Stimulated activated CD4-positive, alpha-beta T cell treated with anti-CD3 and anti-CD28 coated beads, Interleukin-1b, Interleukin-23, amount 100 ng/mL, for 1 hour (primary cell): ENCODE data around the gene ZNF629.

ENCODE experiments used
- DNase-seq, 2 donors: peaks; one replicate each; pipeline ENCODE4 v3.0.0-alpha.2; 2020; ENCODE audit warnings: low read depth in 2 of 2

Gene ZNF629

DNA sequence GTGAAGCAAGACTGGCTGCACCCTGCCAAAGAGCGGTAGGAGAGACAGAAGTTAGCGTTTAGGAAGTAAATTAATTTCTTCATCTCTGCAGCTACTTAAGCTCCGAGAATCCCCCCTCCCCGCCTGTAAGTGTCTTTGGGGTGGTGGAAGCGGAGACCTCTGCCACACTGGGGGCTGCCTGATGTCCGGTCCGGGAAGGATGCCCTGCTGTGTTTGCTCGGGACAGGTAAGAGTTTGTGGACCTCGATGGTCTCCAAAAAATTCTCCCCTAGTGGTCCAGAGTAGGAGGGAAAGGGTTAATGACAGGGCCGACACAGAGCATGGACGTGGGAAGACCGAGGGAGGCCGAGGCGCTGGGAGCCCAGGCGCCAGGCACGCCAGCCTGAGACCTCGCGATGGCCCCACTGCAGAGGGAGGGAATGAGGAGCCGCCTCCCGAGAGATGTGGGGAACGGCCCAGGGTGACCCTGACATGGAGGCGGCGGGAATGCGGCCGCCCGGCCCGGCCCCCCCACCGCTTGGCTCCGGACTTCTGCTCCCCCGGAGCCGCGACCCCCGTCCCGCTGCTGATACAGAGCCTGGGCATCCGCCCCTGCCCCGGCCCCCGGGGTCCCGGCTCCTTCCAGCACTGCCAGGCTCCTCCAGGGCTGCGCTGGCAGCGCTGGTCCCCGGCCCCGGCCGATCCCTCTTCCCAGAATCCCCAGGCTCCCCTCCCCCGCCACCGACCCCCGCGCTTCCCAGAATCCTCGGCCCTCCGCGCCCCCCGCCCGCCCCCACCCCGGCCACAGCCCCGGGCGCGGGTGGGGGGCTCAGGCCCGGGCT lies 680 bp downstream of the ZNF629 start:
- no peak for DNase-seq

DNA sequence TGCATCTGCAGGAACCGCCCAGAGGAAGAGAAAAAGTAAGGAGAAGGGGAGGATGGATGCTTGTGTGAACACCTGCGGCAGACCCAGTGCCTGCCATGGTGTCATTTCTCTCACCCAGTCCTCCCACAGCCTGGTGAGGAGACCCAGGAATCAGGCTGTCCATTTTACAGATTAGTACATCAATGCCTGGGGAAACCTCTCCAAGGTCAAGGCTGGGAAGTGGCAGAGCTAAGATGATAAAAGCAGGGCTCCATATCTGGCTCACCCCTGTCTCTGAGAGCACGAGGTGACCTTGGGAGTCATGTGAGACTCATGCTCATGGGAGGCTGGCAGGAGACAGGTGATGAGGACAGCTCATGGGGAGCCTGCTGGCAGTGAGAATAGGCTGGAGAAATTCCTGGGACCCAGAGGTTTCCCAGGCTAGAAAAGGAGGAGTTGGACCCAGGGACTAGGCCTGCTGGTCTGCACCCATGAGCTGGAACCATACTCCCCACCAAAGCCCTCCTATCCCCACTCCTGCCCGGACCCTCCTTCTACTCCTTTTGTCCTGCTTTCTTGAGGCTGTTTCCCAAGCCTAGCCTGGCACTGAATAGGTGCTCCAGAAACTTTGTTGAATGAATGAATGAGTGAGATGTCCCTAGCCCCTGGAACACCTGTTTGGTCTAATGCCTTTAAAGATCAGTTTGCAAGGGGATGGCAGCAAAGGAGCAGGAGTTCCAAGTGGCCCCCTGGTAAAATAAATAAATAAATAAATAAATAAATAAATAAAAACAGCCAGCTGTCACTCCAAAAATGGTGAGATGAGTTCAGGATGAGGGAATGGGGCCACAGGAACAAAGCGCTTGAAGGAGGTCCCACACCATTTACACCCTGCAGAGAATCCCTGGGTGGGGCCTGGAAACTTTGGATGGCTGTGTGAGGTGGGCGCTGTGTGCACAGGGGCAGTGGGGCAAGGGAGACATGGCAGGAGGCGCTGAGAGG lies 1.6 kb downstream of the ZNF629 start:
- DNase-seq: no peak

DNA sequence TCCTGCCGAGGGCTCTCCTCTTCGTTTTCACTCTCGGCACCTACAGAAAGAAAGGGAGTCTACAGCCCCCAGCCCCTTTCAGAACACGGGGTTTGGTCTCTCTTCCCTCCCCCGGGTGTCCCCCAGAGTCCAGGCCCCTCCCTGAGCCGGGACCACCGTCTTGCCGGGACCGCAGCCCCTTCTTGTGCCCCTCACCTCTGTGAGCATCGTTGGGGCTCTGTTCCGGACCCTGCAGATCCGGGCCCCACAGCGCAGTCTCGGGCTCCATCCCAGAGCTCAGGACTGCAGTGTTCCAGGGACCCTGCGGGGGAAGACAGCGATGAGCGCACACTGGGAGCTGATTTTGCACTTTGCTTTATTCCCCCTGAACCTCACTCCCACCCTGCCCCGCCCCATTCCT lies 2.8 kb downstream of the ZNF629 start:
- no peak for DNase-seq

DNA sequence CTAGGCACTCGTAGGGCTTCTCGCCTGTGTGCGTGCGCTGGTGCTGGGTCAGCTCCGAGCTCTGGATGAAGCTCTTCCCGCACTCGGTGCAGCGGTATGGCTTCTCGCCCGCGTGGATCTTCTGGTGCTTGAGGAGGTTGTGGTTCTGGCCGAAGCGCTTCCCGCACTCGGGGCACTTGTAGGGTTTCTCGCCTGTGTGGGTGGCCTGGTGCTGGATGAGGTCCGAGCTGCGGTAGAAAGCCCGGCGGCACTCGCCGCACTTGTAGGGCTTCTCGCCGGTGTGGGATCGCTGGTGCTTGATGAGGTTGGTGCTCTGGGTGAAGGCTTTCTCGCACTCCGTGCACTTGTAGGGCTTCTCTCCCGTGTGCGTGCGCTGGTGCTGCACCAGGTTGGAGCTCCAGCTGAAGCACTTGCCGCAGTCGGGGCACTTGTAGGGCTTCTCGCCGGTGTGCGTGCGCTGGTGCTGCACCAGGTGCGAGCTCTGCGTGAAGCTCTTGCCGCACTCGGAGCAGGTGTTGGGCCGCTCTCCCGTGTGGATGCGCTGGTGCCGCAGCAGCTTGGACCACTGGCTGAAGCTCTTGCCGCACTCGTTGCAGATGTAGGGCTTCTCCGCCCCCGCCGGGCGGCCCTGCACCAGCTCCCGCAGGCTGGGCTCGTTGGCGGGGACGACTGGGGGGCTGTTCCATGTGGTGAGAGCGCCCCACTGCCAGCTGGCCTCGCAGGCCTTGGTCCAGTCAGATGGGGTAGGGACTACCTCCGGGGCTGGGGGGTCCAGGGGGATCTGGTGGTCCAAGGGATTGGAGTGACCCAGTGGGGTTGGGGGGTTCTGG lies 3.5 kb downstream of the ZNF629 start:
- DNase-seq: no peak

DNA sequence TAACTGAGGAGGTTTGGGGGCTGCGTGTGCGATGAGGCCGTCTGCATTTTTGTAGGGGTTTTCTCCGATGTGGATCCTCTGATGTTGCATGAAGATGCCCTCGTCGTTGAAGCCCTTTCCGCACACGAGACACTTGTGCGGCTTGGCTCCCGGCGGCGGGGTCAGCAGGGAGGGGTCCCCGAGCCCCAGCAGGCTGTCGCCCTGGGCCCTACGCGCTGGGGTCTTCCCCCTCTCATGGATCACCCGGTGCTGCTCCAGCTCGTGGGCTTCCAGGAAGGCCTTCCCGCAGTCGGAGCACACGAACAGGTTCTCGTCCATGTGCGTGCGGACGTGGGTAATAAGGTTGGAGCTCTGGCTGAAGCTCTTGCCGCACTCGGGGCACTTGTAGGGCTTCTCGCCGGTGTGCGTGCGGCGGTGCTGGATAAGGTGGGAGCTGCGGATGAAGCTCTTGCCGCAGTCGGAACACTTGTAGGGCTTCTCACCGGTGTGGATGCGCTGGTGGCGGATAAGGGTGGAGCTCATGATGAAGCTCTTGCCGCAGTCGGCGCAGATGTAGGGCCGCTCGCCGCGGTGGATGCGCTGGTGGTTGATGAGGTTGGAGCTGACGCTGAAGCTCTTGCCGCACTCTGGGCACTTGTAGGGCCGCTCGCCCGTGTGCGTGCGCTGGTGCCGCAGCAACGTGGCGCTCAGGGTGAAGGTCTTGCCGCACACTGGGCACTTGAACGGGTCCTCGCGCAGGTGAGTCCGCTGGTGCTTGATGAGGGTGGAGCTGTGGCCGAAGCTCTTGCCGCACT lies 4.3 kb downstream of the ZNF629 start:
- no peak for DNase-seq

DNA sequence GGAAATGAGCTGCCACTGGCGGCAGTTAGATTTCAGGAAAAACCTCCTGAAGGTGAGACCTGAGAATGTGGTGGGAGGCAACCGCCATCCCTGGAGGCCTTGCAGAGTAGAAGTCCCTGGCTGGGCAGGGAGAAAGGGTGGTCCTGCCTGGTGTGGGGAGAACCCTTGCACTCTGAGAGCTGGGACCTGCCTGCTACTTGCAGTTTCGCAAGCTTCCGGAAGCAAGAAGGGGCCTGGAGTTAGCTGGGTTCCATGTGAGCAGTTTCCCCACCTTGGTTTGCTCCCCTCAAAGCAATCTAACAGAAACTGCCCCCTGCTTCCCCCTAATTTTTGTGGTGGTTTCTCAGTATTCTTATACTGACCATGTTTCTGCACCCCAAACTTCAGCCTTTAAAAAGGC lies 6.5 kb downstream of the ZNF629 start:
- DNase-seq: no peak

DNA sequence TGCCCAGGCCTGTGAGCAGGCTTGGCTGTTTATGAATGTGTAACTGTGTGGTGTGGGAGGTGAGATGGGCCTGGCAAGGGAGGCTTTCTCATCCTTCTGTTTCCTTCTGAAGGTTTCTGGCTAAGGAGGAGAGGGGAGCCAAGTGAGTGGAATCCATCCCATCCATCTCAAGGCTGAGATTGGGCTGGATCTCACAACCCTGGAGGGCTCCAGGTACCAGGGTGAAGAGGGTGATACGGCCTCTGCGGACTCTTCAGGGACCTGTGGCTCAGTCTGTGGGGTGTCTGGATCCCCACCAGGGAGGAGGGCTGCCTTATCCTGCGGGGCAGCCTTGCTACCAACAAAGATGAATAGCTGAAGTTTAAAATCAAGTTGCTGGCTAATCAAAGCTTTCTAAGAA lies 7.0 kb downstream of the ZNF629 start:
- no peak for DNase-seq

DNA sequence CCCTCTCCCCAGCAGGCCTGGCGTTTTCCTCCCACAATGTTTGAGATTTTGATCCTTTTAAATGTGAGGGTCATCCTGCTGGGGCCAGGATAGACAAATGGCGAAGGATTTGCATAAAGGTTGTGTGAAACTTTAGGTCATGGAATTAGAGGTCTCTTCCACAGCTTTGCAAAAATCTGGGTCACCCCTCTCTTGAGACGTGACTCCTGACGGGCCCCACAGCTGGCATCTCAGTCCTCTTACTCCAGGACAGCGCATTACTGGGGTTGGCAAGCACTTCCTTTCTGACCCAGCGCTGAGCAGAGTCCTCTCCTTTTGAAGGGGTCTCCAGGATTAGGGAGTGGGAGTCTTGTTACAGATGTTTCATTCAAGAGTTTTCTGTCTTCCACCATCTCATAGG lies 7.4 kb downstream of the ZNF629 start:
- DNase-seq: no peak

DNA sequence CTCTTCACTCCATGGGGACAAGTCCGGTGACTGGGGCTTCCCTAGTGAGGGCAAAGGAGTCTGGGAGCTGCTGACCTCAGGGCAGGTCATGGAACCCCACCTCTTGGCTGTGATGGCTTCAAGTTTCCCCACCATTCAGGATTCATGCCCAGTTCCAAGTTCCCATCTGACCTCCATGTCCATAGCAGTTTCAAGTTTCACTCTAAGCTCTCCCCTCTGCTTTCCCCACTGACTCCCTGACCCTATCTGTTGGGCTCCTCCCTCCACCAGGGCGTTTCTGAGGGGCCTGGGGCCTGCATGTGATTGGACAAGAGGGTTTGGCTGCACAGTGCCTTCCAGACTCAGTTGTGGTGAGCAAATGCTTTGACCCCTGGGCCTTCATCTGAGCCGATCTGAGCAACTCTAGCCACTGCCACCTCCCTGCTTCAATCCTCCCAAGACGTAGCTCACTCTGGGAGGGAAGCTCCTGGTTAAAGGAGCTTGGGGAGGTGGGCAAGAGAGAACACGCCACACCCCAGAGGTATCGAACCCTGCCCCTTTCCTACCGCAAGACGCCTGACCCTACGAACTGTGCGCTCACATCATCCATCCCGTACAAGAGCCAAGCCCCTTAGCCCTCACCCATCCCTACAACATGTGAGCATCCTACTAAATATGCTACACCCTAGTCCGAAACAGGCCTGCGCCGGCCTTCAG lies 8.3 kb downstream of the ZNF629 start:
- no peak for DNase-seq

DNA sequence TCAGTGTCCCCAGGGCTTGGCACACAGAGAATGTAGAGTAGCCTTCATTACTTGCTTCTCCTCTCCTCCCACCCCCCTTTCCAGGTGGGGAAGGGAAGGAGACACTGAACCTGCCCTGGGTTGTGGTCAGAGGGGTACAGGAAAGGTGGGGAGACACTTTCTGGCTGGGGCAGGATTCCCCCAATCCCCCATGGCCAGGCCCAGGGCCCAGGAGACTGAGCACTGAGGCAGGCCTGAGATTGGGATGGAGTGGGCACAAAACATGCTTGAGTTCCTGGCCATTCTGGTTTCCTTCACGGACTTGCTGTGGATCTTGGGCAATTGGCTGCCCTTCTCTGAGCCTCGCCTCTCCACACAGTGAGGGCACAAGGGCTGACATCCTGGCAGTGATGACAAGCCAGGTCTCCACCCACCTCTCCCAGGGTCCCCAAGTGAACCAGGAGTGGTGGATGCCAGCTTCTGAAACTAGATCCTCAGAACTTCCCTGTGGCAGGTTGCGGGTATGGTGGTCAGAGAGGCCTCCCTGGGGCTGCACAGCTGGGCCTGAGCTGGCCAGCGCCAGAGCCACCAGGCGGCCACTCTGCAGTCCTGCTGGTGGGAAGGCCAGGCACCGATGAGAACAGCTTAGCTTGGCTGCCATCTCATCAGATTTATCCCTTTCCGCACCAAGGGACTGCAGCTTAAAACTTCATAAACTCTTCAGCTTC lies 9.3 kb downstream of the ZNF629 start:
- no peak for DNase-seq

DNA sequence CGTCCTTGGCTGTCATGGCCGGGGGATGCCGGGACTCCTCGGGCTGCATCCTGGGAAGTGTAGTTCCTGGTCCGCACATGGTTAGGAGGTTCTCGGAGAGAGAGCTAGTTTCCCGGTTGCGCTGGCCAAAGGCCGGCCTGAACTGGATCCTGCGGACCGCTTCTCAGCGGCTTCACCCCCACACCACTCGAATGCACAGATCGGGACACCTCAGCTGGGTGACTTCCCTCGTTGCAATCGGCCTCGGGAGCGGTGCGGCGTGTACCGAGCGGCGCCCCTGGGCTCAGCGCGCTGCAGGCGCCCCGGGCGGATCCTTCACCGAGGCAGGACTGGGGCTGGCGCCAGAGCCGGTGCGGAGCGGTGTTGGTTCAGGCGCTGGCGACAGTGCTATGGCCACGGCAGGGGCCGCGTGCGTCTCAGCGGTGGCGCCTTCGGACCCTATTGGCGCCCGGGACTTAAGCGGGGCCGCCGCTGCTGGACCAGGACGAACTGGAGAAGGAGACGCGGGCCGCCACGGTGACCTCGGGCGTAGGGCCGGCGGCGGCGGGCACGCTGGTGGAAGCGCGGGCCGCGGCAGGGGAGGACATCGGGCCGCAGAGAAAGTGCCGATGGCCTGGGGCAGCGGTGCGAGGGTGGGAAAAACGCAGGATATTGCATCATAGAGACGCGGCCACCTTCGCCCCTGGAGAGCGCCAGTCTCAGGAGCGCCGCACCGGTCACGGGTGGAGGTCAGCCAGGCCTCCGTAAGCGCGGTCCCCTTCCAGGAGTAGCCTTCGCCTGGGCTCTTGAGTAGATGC lies 11.4 kb downstream of the ZNF629 start:
- peak in 1 of 2 donors; percentile 30 for DNase-seq

DNA sequence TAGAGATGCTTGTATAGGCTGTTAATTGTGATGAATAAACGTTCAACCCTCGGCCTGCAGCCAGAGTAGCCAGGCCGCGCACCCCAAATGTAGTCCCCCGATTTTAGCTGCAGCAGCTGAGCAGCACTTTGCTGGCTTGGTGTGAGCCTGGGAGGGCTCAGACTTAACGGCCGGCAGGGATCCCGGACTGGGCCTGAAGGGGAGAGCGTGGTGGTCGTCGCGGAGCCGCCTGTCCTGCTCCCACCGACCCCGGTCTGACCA lies 11.9 kb downstream of the ZNF629 start:
- no peak for DNase-seq

DNA sequence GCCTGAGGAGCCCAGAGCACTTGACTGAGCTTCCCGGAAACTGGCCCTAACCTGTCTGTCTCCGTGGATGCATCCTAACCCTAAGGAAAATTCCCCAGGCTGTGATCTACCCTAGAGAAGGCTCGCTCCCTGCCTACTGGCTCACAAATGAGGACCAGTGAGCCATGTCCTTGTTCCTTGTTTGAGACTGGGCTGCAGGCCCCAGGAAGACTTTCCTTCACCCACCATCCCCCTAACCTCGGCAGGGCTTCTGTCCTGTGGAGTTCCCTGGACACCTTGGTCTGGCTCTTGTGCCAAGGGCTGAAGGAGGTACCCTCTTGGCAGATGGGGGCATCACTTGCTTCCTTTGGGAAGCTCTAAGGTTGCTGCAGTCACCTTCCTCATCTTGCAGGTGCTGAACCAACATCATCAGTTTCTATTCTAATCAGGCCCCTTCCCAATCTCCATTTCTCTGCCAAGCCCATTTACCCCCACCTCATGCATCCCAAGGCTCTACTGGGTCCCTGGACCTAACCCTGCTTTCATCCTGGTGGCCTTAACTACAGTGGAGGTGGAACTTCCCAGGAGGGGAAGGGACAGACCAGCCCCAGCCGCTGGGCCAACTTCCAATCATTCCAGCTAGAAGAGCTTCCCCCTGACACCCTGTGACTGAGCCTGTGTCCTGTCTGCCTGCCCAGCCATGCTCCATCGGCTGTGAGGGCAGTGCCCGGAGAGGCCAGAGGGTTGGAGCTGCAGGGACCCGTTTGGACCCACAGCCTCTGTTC lies 12.5 kb downstream of the ZNF629 start:
- no peak for DNase-seq

DNA sequence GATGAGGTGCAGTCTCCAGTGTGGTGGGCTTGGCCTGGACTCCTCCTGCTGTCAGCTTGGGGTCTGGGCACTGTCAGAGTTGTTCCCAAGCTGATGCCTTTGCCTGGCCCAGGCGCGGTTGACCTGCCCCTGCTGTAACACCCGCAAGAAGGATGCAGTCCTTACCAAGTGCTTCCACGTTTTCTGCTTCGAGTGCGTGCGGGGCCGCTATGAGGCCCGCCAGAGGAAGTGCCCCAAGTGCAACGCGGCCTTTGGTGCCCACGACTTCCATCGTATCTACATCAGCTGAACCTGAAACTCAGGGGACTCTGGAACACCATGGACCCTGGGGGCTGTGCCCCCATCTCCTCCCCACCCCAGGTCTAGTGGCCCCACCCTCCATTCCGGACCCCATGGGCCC lies 13.2 kb downstream of the ZNF629 start:
- no peak for DNase-seq

DNA sequence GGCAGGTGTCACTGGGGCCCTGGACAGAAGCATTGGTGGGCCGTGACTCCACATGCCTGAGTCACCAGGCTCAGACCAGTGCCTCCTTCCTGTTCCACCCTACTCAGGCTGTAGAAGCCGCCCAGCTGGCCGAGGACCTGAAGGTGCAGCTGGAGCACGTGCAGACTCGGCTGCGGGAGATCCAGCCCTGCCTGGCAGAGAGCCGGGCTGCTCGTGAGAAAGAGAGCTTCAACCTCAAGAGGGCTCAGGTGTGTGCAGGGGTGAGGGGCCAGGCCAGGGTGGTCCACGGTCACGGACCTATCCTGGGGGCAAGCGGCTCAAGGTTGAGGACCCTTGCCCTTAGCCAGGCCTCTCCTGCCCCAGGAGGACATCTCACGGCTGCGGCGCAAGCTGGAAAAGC lies 15.3 kb downstream of the ZNF629 start:
- DNase-seq: no peak

DNA sequence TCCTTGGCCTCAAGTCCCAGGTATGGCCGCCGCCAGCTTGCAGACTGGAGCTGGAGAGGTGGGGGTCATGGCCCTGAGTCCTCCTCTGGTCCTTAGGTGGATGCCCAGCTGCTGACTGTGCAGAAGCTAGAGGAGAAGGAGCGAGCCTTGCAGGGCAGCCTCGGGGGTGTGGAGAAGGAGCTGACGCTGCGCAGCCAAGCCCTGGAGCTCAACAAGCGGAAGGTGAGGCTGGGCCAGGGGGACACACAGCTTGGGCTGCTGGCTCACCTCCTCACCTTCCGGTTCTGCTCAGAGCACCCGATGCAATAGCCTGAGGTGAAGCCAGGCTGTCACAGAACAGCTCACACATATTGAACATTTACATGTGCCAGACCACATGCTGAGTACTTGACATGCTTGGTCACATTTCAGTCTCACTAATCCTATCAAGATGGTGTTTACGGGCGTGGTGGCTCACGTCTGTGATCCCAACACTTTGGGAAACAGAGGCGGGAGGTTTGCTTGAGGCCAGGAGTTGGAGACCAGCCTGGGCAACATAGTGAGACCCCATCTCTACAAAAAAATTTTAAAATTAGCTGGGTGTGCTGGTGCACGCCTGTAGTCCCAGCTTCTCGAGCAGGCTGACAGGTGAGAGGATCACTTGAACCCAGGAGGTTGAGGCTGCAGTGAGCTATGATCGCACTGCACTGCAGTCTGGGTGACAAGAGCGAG lies 17.5 kb downstream of the ZNF629 start:
- DNase-seq: no peak

DNA sequence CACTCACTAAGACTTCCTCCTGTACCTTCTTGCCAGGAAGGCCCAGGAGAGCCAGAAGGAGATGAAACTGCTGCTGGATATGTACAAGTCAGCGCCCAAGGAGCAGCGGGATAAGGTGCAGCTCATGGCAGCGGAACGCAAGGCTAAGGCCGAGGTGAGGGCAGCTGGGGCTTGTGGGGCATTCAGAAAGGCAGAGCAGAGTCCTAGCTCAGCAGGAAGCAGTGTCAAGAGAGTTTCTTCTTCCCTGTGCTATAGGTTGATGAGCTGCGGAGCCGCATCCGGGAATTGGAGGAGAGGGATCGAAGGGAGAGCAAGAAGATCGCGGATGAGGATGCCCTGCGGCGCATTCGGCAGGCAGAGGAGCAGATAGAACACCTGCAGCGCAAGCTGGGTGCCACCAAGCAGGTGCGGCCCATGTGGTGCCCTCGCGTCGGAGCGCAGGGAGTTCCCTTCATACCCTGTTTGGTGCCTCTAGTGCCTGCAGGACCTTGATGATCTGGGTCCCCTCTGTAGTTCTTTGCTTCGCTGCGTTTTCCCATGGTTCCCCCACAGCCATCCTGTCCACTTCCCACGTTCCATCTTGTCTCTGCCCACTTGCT lies 18.3 kb downstream of the ZNF629 start:
- DNase-seq: no peak
